Keratinocyte (primary cell): Measurements from ENCODE around the gene ARSI.

Source experiments
- EZH2 ChIP-seq: IDR thresholded peaks from one replicate; pipeline ENCODE4 v1.6.1; 2012; ENCODE audit warnings: inconsistent platforms, mild to moderate bottlenecking, low read length, moderate library complexity
- TF ChIP-seq, protein P1 (sequence below), 3 experiments: IDR thresholded peaks in 1 of 3; conservative IDR thresholded peaks in 1 of 3; optimal IDR thresholded peaks in 1 of 3; 2 replicates in 2 of 3; 3 replicates in 1 of 3; pipeline versions ENCODE3 to v1.5.1; 2011; ENCODE audit warnings: low read length in 3 of 3, mild to moderate bottlenecking in 3 of 3, moderate library complexity in 2 of 3, control low read depth in 1 of 3, inconsistent platforms in 1 of 3; ENCODE audit not compliant: insufficient read depth in 2 of 3; ENCODE audit errors: extremely low read depth in 1 of 3

GRCh38 chr5:150306775-150307174 lies 4.1 kb upstream of the ARSI start:
- no peak for TF ChIP-seq EZH2
- TF ChIP-seq, protein P1, sequence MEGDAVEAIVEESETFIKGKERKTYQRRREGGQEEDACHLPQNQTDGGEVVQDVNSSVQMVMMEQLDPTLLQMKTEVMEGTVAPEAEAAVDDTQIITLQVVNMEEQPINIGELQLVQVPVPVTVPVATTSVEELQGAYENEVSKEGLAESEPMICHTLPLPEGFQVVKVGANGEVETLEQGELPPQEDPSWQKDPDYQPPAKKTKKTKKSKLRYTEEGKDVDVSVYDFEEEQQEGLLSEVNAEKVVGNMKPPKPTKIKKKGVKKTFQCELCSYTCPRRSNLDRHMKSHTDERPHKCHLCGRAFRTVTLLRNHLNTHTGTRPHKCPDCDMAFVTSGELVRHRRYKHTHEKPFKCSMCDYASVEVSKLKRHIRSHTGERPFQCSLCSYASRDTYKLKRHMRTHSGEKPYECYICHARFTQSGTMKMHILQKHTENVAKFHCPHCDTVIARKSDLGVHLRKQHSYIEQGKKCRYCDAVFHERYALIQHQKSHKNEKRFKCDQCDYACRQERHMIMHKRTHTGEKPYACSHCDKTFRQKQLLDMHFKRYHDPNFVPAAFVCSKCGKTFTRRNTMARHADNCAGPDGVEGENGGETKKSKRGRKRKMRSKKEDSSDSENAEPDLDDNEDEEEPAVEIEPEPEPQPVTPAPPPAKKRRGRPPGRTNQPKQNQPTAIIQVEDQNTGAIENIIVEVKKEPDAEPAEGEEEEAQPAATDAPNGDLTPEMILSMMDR (optimal IDR thresholded peaks at IDR 0.05 in 1 of 3, IDR thresholded peaks at IDR 0.05 in 1 of 3, conservative IDR thresholded peaks at IDR 0.05 in 1 of 3; ENCODE audit: extremely low read depth in 1 of 3, insufficient read depth in 2 of 3, low read length in 3 of 3) = no peak
